SKM-1 (cell line): ENCODE data around the gene KLHL17.
"Not testable (repeated sequence)": the region's sequence is repeated elsewhere in the genome, so short reads cannot be mapped to it uniquely, and the experiment has no call there.

Experiments
- DNase-seq: peaks from one replicate; lab custom pipeline; 2025; ENCODE audit not compliant: unreplicated experiment; lab: John Stamatoyannopoulos, UW

The KLHL17 gene

DNA sequence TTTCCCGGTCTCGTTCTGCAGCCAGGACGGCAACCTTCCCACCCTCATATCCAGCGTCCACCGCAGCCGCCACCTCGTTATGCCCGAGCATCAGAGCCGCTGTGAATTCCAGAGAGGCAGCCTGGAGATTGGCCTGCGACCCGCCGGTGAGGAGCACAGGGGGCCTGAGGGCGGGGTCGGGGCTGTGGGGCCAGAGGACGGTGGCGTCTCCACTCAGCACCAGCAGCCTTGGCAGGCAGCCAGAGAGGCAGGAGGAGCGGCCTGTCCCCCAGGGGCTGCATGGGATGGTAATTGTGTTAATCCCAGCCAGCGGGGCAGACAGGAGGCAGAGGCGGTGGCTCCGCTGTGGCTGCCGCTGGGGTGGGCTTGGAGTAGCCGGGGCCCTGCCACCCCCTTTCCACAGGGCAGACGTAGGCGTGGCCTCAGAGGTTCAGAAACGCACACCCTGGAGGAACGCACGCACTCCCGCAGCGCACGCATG is 24.6 kb upstream of the KLHL17 start:
- DNase-seq: no peak

DNA sequence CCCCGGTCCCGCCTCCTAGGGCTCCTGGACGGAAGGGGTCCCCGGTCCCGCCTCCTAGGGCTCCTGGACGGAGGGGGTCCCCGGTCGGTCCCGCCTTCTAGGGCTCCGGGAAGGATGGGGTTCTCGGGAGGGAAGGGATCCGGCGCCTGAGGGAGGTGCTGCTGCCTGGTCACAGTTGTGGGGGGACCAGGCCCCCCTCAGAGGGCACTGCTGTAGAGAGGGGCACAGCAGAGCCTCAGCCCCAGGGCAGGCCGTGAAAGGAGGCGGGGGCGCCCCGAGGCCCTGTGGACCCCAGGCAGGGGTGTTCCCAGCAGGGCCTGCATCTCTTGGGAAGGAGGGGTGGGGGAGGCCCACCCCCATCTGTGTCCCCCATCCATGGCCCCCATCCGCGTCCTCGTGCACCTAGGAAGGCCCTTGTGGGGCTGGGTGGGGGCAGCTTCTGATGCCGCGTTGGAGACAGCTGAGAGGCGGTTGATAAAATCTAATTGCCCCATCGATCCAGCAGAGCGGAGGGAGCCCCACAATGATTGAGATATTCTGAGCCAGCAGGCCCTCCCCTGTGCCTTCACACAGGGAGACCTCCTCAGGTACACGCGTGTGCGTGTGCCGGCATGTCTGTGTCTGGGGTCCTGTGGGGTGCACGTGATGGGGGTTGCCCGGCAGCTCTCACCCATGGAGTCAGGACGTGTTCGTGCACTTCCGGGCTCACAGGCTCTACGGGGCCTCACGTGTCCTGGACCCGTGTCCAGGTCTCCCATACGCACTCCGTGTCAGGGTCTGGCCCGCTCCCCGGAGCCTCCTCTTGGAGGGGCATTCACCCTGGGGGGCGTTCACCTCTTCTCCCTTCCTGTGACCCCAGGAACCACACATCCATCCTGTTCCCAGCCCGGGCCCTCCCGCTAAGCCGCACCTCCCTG is 23.8 kb upstream of the KLHL17 start:
- DNase-seq: no peak

DNA sequence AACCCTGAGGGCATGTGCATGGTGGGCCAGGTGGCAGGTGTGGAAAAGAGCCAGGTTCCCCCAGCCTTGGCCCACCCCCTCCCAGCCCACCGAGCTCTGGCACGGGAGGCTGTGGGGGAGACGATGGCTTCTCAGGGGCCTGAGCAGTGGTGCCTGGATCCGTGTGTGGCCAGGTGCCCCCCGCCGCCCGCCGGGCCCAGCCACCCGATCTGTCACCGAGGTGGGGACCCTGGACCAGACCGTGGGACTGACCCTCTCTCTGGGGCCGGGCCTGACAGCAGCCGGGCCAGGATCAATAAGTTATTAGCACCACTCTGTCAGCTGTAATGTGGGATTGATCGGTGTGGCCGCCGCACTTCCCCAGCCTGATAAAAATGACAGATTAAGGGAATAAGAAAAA is 22.9 kb upstream of the KLHL17 start:
- DNase-seq: no peak

DNA sequence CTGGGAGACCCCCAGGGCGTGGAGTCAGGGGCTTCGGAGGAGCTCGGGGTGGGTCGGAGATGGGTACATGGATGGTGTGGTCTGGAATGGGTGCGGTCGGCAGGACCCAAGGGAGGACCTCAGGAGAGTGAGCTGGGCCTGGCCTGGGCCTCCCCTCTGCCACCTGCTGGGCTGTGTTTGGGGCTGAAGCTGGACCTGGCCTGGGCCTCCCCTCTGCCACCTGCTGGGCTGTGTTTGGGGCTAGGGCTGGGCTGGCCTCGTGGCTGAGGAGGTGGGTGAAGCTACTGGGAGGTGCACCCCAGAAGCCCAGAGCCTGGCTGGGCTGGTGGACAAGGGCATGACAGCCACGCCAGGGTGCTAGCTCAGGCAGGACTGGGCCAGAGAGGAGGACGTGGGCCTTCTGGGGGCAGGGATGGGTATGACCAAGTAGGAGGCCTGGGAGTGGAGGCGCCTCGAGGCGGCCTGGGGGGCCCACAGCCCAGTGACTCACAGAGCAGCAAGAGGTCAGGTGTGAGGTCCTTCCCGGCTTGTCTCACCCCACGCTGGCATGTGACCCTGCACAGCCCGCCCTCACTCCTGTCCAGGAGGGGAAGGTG is 22.2 kb upstream of the KLHL17 start:
- no peak for DNase-seq

DNA sequence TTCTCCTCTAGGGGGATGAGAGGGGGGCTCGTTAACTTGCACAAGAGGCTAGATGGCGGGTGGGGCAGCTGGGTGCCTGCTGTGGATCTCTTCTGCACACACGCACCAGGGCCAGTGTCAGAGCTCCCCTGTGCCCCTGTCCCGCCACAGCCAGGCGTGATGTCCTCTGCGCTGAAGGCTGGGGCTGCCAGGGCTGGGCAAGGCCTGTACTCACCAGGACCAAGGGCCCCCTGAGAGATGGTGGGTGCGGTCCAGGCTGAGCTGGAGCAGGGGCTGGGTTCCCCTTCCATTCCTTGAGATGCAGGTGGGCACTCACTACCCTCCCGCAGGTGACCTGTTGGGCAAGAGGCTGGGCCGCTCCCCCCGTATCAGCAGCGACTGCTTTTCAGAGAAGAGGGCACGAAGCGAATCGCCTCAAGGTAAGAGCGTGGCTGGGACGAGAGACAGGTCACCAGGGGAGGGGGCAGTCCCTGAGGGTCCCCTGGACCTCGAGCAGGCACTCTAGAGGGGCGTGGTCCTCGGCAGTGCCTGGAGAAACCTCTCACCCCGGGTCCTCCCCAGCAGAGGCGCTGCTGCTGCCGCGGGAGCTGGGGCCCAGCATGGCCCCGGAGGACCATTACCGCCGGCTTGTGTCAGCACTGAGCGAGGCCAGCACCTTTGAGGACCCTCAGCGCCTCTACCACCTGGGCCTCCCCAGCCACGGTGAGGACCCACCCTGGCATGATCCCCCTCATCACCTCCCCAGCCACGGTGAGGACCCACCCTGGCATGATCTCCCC is 21.5 kb upstream of the KLHL17 start:
- DNase-seq: no peak

DNA sequence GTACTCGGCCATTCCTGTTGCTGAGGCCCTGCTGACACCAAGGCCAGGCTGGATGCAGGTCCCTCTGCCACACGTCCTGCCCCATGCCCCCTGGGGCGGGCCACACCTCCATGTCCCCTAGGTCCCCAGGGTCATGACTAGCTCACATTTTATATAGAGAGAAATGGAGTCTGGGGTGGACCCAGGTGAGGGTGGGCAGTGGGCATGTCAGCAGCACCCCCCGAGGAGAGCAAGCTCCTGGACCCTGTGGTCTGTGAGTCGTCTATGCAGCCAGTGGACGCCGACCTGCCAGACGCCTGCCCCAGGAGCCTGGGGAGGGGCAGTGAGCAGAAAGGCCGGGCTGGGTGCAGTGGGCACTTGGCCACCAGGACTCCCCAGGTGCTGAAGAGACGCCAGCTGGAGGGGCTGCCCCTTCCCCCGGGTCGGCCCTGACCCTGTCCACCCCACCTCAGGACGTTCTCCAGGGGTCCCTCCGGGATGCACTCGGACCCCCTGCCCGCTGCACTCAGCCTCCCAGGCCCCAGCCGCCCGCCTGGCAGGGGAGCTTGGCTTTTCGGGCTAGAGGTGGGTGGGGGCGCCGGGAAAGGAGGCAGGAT is 20.8 kb upstream of the KLHL17 start:
- no peak for DNase-seq

DNA sequence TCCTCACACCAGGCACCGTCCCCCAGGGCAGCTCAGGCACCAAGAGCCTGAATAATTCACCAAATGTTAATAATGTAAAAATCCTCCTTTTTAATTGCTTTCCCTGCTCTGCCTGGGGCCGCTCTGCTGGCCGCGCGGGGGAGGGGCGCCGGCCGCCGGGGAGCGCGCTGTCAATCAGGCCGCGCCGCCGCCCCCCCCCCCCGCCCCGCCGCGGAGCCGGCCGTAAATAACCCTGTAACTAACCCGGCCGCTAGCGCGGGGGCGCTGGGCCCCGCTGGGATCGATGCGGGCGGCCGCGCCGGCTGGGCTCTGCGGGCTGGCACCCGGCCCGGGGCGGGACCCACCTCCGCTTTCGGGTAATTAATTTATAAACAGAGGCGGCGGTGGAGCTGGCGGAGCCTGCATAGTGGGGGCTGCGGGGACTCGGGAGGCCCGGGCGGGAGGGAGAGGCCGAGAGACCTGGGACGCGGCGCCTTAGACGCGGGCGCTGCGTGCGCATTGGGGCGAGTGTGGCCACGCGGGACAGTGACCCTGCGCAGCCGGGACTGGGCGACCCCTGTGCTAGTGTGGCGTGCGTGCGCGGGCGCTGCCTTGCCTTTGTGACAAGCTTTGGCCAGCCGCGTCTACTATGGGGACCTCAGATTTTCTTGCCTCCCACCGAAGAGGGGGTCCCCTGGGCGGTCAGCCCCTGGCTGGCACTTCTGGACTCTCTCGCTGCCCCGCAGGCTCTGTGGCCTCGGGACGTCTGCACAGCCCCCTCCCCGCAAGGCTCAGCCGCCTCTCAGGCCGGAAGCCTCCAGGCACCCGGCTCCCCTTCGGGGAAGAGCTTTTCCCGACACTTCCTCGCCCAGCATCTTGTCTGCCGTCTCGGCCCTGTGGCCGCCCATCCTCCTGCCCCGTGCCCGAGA is 20.0 kb upstream of the KLHL17 start:
- DNase-seq: no peak

DNA sequence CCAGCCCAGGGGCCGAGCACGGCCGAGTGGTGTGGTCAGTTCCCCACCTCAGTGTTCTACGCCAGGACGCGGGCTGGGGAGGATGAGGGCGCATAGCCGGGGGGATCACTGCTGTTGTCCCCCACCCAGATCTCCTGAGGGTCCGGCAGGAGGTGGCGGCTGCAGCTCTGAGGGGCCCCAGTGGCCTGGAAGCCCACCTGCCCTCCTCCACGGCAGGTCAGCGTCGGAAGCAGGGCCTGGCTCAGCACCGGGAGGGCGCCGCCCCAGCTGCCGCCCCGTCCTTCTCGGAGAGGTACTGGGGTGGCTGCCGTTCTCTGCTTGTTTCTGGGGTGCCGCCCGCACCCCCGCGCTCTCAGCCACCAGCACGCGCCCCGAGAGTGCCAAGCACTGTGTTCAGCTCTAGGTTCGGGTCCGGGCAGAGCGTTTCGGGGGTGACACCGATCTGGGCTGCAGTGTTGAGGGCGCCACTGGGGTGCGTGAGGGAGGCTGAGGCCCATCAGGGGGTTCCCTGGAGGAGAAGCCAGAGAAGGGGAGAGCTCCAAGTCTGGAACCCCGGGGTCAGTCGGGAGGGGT is 19.3 kb upstream of the KLHL17 start:
- no peak for DNase-seq

DNA sequence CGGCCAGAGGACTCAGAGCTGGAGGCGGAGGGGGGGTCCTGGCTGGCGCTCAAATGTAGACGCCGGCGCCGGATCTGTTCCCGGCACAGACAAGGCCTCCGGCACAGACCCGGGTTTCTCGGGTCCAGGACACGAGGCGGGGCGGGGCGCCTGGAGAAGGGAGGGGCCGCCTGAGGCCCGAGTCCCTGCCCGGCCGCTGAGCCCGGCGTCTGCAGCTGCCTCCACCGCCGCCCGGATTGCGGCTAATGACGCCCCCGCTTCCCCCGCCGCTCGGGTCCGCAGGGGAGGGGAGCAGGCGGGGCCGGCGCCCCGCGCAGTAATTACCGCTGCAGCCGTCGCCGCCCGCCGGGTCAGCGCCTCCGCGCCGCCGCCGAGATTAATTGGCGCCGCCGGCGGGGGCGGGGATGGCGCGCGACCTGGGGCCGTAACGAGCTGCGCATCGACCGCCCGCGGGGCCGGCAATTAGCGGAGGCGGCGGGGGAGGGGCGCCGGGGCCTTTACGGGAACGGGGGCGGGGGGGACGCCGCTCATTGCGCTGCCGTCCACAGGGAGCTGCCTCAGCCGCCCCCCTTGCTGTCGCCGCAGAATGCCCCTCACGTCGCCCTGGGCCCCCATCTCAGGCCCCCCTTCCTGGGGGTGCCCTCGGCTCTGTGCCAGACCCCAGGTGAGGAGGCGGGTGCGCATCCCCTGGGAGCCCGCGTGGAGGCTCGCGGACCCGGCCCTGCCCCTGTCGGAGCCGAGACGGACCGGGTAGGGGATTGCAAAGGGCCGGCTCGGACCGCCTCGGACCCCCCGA is 18.6 kb upstream of the KLHL17 start:
- no peak for DNase-seq

DNA sequence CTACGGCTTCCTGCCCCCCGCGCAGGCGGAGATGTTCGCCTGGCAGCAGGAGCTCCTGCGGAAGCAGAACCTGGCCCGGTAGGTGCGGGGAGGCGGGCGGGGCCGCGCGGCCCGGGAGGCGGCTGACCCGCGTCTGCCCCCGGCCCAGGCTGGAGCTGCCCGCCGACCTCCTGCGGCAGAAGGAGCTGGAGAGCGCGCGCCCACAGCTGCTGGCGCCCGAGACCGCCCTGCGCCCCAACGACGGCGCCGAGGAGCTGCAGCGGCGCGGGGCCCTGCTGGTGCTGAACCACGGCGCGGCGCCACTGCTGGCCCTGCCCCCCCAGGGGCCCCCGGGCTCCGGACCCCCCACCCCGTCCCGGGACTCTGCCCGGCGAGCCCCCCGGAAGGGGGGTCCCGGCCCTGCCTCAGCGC is 18.0 kb upstream of the KLHL17 start:
- no peak for DNase-seq

DNA sequence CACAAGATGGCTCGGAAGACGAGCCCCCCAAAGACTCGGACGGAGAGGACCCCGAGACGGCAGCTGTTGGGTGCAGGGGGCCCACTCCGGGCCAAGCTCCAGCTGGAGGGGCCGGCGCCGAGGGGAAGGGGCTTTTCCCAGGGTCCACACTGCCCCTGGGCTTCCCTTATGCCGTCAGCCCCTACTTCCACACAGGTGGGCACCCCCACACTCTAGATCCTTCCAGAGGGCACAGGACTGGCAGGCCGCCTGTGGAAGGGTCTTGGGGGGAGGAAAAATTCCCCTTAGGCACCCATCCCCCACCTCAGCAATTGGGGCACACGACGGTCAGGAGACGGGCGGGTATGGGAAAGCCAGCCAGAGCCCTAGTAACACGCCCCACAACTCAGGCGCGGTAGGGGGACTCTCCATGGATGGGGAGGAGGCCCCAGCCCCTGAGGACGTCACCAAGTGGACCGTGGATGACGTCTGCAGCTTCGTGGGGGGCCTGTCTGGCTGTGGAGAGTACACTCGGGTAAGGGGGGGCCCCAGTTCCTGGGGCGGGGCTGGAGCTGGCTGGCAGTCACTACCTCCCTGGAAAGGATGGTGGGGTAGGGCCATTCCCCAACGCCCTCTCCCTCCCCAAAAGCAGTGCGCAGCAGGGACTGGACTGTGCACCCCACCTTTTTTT is 17.4 kb upstream of the KLHL17 start:
- DNase-seq: no peak

DNA sequence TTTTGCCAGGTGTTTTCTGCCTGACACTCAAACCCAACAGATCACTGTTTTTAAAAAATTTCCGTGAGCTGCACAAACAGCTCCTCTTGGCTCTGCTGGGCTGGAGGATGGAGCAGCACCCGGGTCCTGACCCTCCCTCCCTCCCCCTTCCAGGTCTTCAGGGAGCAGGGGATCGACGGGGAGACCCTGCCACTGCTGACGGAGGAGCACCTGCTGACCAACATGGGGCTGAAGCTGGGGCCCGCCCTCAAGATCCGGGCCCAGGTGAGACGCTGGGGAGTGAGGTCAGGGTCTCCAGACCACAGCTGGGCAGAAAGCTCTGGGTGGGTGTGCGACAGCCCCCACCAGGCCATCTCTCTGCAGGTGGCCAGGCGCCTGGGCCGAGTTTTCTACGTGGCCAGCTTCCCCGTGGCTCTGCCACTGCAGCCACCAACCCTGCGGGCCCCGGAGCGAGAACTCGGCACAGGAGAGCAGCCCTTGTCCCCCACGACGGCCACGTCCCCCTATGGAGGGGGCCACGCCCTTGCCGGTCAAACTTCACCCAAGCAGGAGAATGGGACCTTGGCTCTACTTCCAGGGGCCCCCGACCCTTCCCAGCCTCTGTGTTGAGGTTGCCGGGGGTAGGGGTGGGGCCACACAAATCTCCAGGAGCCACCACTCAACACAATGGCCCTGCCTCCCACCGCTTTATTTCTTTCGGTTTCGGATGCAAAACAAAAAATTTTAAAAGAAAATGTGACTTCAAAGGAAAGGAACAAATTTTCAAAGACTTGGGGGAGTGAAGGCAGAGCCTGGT is 16.6 kb upstream of the KLHL17 start:
- DNase-seq: no peak

DNA sequence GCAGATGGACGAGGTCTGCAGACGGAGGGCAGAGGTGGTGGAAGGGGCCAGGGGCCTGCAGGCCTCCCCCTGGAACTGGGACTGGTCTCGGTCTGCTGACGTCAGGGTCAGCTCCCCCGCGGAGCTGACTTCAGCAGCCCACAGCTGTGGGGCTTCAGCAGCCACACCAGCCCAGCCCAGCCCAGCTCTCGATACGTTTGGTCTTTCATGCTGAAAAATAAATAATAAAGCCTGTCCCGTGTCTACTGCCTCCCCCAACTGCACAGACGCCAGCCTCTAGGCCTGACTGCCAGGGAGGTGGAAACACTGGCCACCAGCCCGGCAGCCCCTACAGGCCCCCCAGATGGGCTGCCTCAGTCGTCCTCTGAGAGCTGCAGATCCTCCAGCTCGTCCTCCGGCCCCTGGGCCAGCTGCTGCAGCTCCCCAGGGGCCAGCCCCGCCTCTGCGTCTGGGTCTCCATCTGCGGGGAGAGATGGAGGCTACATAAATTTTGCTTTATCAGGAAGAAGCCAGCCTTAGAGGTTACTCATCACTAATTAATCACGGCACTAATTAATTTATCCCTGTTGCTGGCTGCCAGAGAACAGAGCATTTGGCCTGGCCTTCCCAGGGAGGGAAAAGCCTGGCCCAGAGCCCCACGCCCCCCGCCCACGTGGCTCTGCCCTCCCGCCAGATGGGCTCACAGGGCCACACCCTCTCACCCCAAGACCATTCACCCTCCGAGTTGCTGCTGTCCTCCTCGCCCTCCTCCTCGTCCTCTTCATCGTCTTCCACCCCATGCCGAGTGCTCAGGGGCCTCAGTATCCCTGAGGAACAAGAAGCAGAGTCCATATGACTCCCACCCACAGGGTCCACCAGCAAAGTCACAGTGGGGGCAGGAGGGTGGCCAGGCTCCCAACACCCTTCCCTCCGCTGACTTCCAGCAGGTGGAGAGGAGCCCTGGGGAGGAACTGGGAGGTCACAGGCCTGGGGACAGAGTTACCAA is 15.8 kb upstream of the KLHL17 start:
- no peak for DNase-seq

DNA sequence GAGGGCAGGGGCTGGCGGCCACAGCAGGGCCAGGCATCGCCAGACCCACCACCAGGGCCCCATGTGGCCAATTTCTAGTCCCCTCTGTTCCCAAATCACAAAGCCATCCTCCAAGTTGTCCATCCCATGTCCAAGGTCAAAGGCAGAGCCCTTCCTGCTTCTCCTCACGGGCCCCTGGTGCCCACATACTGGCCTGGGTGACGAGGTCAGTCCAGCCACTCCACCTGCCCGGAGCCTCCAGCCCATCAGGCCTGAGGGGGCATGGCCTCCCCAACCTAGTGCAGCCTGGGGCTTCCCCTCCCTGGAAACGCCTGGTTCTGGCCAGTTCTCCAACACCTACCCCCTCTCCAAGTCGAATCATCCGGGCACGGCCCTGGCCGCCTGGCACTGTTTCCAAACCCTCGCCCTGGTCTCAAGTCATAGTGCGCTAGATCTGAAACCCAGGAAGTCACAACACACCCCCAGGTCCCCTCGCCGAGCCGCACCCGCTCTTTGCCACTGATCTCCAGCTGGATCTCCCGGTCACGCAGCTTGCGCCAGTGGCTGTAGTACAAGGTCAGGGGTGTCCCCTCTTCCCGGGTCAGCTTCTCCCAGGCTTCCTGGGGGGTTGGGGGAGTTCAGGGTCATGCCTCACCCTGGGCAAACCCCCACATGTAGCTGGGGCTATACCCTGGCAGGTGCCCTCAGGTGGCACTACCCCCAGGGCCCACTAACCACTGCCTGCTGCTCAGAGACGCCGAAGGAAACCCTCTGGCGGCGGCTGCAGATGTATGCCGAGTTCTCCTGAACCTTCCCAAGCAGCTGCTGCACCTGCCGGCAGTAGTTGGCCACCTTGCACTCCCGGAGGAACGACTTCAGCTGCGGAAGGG is 14.5 kb upstream of the KLHL17 start:
- no peak for DNase-seq

DNA sequence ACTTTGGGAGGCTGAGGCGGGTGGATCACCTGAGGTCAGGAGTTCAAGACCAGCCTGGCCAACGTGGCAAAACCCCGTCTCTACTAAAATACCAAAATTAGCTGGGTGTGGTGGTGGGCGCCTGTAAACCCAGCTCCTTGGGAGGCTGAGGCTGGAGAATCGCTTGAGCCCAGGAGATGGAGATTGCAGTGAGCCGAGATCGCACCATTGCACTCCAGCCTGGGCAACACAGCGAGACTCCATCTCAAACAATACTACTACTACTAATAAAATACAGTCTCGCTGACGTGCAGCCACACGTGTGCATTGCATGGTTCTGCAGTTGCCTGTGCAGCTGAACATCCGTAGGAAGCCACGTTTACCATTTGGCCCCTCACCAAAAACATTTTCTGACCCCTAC is 13.6 kb upstream of the KLHL17 start:
- not testable (repeated sequence) for DNase-seq

DNA sequence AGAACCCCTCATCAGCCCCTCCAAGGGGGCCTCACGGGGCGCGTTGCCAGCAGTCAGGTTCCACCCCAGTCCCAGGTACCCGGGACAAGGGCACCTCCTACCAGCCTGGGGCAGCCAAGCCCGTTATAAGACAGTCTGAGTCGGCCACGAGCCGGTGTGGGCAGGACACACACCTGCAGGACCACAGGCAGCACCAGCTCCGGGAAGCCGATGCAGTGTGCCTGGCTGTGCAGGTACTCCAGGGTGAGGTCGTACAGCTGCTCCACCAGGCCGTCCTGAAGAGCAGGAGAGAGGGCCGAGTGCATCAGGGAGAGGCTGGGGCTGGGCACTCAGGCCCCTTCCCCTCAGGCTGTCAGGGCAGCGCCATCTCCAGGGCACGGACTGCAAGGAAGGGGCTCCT is 12.4 kb upstream of the KLHL17 start:
- no peak for DNase-seq
